ENCODE results near the gene TK1. TPM values are rescaled to one million over a fixed set of nuclear protein-coding genes. Genes with fewer than 3 reads are reported as not detected.

TK1 gene
- total RNA-seq, 1 experiment from 2014 or later, result 153 TPM

GRCh38 chr17:78208486-78208885 lies 21.6 kb upstream of the TK1 start:
- Histone ChIP-seq H3K9me3 (ENCODE audit: control insufficient read depth, insufficient read depth, low read depth, low read length) (no peaks in the 10 kb centered on the region), H3K4me1 (ENCODE audit: control insufficient read depth, insufficient read depth, low read length) (no peaks in the 10 kb centered on the region), H3K36me3 (ENCODE audit: control insufficient read depth, insufficient read depth, low read length) (no peaks in the 10 kb centered on the region), H3K27ac (ENCODE audit: low read length) (no peak overlapping the region), H3K27me3 (ENCODE audit: control insufficient read depth, insufficient read depth, low read length) (no peaks in the 10 kb centered on the region), H3K4me3 (ENCODE audit: low read depth in 2 of 2, low read length in 2 of 2) (no peak overlapping the region)
- DNase-seq (ENCODE audit: low read depth, low spot score) (no peak), ATAC-seq (no peak)
- CTCF ChIA-PET, result no interaction called here
- TF ChIP-seq TCF7L2 (IDR thresholded peaks at IDR 0.05; ENCODE audit: low read depth, low read length), result no peak
- no peak for TF ChIP-seq POLR2AphosphoS5 (IDR thresholded peaks at IDR 0.05; ENCODE audit: low read depth, low read length)
- TF ChIP-seq REST (IDR thresholded peaks at IDR 0.05; ENCODE audit: insufficient read depth in 1 of 2, low read depth in 2 of 2, low read length in 1 of 2), result no peak
- TF ChIP-seq CTCF (IDR thresholded peaks at IDR 0.05), result no peak
- no peak for TF ChIP-seq SIN3A (IDR thresholded peaks at IDR 0.05; ENCODE audit: borderline replicate concordance, insufficient read depth, low read depth, low read length)
- BruUV-seq (replicated peaks), result no TSS peak
- in situ Hi-C loops (cut with HindIII; ENCODE audit: low pct_unique_long_range_greater_than_20kb, low sequenced_read_pairs), result no loop called here
- intact Hi-C loops (cut with micrococcal nuclease; ENCODE audit: unreplicated experiment), result no loop called here
- POLR2A ChIA-PET, result no interaction called here

GRCh38 chr17:78206298-78206697 lies 19.4 kb upstream of the TK1 start:
- Histone ChIP-seq H3K4me3 (ENCODE audit: low read depth in 2 of 2, low read length in 2 of 2) (no peak overlapping the region), H3K27ac (ENCODE audit: low read length) (no peak overlapping the region), H3K27me3 (ENCODE audit: control insufficient read depth, insufficient read depth, low read length) (no peaks in the 10 kb centered on the region), H3K4me1 (ENCODE audit: control insufficient read depth, insufficient read depth, low read length) (no peaks in the 10 kb centered on the region), H3K9me3 (ENCODE audit: control insufficient read depth, insufficient read depth, low read depth, low read length) (no peaks in the 10 kb centered on the region), H3K36me3 (ENCODE audit: control insufficient read depth, insufficient read depth, low read length) (no peaks in the 10 kb centered on the region)
- CTCF ChIA-PET, result interaction anchor here (0.5 to 0.8 kb wide), 6 partner anchors 13 to 249 kb away, joined by 3 to 17 read pairs (median 4); no protein-coding TSS in a partner anchor
- DNase-seq (ENCODE audit: low read depth, low spot score) (no peak), ATAC-seq (no peak)
- BruUV-seq (replicated peaks), result no TSS peak
- intact Hi-C loops (cut with micrococcal nuclease; ENCODE audit: unreplicated experiment), result no loop called here
- in situ Hi-C loops (cut with HindIII; ENCODE audit: low pct_unique_long_range_greater_than_20kb, low sequenced_read_pairs), result no loop called here
- POLR2A ChIA-PET, result interaction anchor here (0.7 to 1.1 kb wide), 3 partner anchors 13 to 137 kb away, joined by 3 to 5 read pairs (median 4); no protein-coding TSS in a partner anchor
- TF ChIP-seq POLR2AphosphoS5 (IDR thresholded peaks at IDR 0.05; ENCODE audit: low read depth, low read length) (no peak), SIN3A (IDR thresholded peaks at IDR 0.05; ENCODE audit: borderline replicate concordance, insufficient read depth, low read depth, low read length) (no peak), TCF7L2 (IDR thresholded peaks at IDR 0.05; ENCODE audit: low read depth, low read length) (no peak), REST (IDR thresholded peaks at IDR 0.05; ENCODE audit: insufficient read depth in 1 of 2, low read depth in 2 of 2, low read length in 1 of 2) (no peak), CTCF (IDR thresholded peaks at IDR 0.05) (no peak)
